Stimulated activated naive CD8-positive, alpha-beta T cell treated with anti-CD3 and anti-CD28 coated beads, Interleukin-15, Interleukin-2, amounts not matched to agents 100 ng/mL and 50 ng/mL, for 24 hours (primary cell): ENCODE results near the gene MLEC.
A peak's percentile ranks its signal among the peaks of the same experiment; 100 is the strongest.

Experiments
- H3K27ac Mint-ChIP-seq: one replicate; pipeline ENCODE4 v1.8.0; 2021; ENCODE audit warnings: mild to moderate bottlenecking, mixed read lengths
- H3K27me3 Mint-ChIP-seq: one replicate; pipeline ENCODE4 v1.8.0; 2021; ENCODE audit warnings: mixed read lengths
- H3K36me3 Mint-ChIP-seq: one replicate; pipeline ENCODE4 v1.8.0; 2021; ENCODE audit warnings: low read depth, mixed read lengths
- H3K4me1 Mint-ChIP-seq: one replicate; pipeline ENCODE4 v1.8.0; 2021; ENCODE audit warnings: low read depth, mixed read lengths
- H3K4me3 Mint-ChIP-seq: one replicate; pipeline ENCODE4 v1.8.0; 2021; ENCODE audit warnings: mild to moderate bottlenecking, mixed read lengths
- H3K9me3 Mint-ChIP-seq: one replicate; pipeline ENCODE4 v1.8.0; 2021; ENCODE audit warnings: mixed read lengths

Gene MLEC

DNA sequence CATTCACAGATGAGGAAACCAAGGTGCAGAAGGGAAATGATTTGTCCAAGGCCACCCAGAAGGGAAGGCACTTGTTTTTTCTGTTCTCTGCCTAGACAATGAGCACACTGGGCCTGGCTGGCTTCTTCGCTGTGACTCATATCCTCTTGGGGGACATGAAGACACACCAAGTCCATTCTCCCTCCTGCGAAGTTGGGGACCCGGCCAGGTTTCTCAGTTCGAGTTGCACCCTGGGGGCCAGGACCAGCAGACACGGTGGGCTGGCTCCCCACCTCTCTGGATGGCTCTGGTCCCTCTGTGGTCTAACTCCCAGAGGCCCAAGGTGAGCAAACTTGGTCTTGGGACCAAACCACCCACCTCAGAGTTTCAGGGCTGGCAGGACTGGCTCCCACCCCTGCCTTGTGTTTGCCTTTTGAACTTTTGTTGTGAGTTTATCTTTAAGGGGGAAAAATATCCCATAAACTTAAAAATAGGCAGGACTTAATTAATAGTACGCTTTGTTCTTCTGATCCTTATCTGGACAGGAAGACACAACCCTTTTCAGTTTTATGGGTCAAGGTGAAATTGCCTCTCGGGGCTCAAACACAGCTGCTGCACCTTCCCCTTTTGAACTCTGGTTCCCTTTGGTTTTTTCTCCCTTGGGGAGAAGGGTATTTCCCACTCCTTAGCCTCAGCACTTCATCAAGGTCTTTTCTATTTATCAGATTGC, 9.0 kb upstream of the MLEC start:
- H3K4me1 Mint-ChIP-seq, result peaks cover 14% of the 10 kb centered on the region
- no peak overlapping the region for H3K4me3 Mint-ChIP-seq
- H3K9me3 Mint-ChIP-seq, result no peaks in the 10 kb centered on the region
- H3K27ac Mint-ChIP-seq, result peak overlapping the region; percentile 65
- H3K36me3 Mint-ChIP-seq, result no peaks in the 10 kb centered on the region
- H3K27me3 Mint-ChIP-seq, result no peaks in the 10 kb centered on the region

DNA sequence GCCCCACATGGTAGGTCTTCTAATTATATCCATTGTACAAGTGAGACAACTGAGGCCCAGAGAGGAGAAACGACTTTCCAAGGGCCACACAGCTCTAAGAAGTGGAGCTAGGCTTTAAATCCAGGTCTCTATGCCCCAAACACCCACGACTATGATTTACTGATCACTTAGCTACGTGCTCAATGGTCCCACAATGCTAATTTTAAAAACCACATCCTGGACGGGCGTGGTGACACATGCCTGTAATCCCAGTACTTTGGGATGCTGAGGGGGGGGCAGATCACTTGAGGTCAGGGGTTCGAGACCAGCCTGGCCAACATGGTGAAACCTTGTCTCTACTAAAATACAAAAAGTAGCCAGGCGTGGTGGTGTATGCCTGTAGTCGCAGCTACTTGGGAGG, 8.4 kb upstream of the MLEC start:
- Mint-ChIP-seq H3K4me1 (peaks cover 14% of the 10 kb centered on the region), H3K36me3 (no peaks in the 10 kb centered on the region), H3K27ac (peak overlapping the region; percentile 65), H3K9me3 (no peaks in the 10 kb centered on the region), H3K4me3 (no peak overlapping the region), H3K27me3 (no peaks in the 10 kb centered on the region)

DNA sequence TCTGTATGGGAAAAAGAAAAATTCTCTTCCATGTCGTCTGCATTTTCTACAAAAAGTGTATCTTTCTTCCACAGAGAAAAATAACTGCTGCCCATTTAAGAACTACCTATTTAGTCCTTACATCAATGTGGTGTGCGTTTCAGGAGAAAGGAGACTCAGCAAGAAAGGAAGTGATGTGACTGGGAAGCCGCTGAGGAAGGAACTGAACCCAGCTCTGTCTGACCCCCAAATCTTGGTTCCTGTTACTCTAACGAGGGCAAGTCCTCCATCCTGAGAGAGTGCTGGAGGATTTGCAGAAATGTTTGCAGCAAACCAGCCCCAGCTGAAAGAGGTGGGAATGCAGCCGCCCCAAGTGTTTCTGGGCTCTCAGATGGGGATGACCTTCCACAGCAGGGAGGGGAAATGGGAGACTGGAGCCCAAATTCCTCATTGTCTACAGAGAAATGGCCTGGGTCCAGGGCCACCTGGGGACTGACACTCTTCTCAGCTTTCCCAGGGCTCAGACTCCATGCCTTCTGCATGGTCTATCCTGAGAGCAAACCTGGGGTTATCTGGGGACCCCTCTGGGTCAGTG, 6.7 kb upstream of the MLEC start:
- H3K9me3 Mint-ChIP-seq, result no peaks in the 10 kb centered on the region
- no peaks in the 10 kb centered on the region for H3K27me3 Mint-ChIP-seq
- H3K4me1 Mint-ChIP-seq, result peaks cover 25% of the 10 kb centered on the region
- H3K27ac Mint-ChIP-seq, result peak overlapping the region; percentile 18
- no peaks in the 10 kb centered on the region for H3K36me3 Mint-ChIP-seq
- no peak overlapping the region for H3K4me3 Mint-ChIP-seq

DNA sequence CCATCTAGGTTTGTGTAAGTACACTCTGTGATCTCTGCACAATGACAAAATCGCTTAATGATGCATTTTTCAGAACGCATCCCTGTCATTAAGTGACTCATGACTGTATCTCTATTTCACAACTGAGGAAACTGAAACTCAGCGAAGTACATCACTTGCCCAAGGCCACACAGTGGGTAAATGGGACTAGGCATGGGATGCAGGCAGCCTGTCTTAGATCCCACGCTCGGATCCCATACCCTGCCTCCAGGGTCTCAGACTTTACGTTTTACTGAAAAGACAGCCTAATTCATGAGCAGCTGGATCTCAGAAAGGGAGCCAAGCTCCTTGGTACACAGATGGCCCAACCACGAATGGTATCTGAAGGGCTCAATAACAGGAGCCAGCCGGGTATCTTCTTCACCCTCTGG, 2.4 kb upstream of the MLEC start:
- Mint-ChIP-seq H3K27me3 (no peaks in the 10 kb centered on the region), H3K27ac (peak overlapping the region; percentile 52), H3K9me3 (no peaks in the 10 kb centered on the region), H3K36me3 (peaks cover 4% of the 10 kb centered on the region), H3K4me1 (peaks cover 33% of the 10 kb centered on the region), H3K4me3 (no peak overlapping the region)

DNA sequence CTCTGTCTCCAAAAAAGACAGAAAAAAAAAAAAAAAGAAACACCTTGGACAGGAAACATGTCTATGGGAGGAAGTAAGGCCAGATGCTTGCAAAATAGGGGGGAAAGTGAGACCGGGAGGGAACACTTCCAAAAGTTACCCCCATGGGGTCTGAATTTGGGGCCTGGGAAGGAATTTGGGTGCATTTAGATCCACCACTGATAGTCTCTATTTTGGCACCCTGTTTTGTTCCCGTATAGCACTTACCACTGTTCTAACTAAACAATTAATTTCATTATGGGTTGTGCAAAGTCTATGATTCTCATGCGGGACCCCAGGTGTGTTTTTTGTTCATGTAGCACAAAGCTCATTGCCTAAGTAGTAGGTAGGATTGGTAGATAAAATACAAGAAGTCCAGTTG, 1.4 kb upstream of the MLEC start:
- Mint-ChIP-seq H3K27ac (peak overlapping the region; percentile 31), H3K27me3 (no peaks in the 10 kb centered on the region), H3K4me1 (peaks cover 43% of the 10 kb centered on the region), H3K9me3 (no peaks in the 10 kb centered on the region), H3K36me3 (peaks cover 4% of the 10 kb centered on the region), H3K4me3 (peak overlapping the region; percentile 84)

DNA sequence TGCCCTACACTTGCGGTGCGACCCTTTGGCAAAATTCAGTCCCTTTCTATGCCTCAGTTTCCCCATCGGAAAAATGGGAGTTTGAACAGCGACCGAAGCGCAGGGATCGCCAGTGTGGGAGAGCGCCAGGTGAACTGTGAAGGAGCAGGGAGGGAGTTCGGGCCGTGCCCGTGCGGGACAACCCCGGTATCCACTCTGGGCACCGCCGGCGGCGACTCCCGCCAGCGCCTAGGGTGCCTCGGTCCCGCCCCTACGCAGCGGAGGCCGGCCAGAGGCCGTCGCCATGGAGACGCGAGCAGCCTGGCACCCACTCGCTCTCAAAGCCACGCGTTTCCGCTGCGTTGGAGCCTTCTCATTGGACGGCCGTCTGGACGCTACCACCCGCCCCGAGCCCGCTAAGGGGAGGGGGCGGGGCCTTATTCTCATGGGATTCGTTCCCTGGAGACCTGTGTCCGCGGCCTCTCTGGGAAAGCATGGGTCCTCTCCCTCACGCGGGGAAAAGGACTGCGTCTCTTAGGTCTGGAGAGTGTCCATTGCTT, 729 bp upstream of the MLEC start:
- H3K4me1 Mint-ChIP-seq, result peaks cover 48% of the 10 kb centered on the region
- H3K4me3 Mint-ChIP-seq, result peak overlapping the region; percentile 84
- H3K27me3 Mint-ChIP-seq, result no peaks in the 10 kb centered on the region
- H3K9me3 Mint-ChIP-seq, result no peaks in the 10 kb centered on the region
- peaks cover 9% of the 10 kb centered on the region for H3K36me3 Mint-ChIP-seq
- H3K27ac Mint-ChIP-seq, result peak overlapping the region; percentile 89

DNA sequence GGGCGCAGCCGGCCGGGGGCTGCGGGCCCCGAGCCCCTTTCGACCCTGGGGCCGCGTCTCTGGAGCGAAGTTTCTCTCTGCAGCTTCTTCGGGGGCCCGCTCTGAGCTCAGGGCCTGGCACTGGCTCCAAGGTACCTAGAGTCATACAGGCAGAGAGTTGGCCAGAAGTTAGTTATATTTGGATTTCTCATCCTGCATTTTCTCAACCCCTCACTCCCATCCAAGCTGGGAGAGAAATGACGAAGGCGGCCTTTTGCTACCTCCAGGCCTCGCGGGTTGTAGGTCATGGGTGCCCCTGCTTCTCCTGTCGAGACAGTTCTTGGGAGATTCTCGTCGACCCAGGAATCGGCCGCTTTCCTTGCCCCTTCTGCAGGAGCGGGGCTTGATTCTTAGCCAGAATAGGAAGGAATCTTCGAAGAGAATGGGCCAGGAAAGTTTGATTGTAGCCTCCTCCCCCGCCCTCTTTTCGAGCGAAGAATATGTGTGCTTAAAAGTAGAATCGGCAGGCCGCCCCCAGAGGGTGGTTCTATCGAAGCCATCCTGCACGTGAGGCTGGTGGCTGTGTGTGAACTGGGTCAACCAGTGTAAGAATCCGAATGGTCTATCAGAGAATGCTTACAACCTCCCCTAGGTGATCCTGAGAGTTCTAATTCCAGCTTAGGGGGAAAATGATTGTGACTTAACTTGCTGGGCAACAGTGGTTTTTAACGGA, 785 bp downstream of the MLEC start:
- Mint-ChIP-seq H3K4me3 (peak overlapping the region; percentile 93), H3K27me3 (no peaks in the 10 kb centered on the region), H3K36me3 (peaks cover 13% of the 10 kb centered on the region), H3K27ac (peak overlapping the region; percentile 74), H3K4me1 (peaks cover 60% of the 10 kb centered on the region), H3K9me3 (no peaks in the 10 kb centered on the region)

DNA sequence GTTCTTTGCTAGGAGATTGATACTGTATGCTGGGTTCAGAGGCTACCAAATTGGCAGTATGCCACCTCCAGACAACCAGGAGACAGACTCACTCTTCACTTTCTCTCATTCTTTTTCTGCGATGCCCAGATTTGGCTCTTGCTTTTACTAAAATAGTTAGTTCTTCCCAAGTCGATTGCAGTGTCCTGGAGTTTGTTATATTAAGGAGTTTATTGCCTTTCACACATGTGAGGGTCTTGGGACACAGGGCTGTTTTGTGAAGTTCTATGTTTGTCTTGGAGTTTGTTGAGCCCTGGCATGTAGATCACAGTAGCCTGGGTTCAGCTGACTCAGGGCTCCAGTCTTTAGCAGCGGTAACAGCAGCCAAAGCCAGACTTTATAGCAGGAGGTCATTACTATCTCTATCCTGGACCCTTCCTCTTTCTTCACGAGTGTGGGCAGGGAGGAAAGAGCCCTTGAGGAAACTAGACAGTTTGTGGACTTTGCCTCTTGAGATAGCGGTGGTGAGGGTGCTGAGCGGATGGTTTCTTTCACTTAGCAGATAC, 1.6 kb downstream of the MLEC start:
- Mint-ChIP-seq H3K36me3 (peaks cover 18% of the 10 kb centered on the region), H3K4me3 (peak overlapping the region; percentile 93), H3K27me3 (no peaks in the 10 kb centered on the region), H3K27ac (no peak overlapping the region), H3K9me3 (no peaks in the 10 kb centered on the region), H3K4me1 (peaks cover 60% of the 10 kb centered on the region)

DNA sequence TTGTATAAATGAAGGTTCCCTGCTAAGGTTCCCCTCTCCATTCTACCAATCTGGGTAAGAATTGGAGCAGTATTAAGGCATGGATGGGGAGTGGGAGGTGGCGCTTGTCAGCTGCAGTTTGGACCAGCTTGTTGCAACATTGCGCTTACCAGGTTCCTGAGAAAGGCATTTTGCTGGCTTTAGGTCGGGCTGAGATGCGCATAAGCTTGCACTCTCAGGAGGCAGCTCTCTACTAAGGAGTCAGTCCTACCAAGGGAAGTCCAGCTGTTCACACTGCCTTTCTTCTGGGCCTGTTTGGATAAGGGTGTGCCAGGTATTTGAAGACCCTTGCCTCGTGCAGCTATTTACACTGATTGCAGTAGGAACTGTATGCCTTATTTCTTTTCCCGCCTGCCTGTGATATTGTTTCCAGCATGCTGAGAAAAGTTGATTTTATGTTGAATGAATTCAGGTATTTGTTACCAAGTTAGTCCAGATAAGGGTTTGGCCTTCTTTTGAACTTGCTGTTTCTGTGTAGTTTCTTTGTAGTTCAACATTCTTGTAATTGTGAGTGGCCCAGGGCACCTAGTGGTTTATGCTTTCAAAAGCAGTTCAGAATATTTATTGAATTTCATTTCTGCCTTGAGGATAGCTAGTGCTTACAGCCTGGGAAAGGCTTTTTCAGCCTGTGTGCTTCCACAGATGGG, 2.6 kb downstream of the MLEC start:
- Mint-ChIP-seq H3K4me3 (peak overlapping the region; percentile 93), H3K9me3 (no peaks in the 10 kb centered on the region), H3K4me1 (peaks cover 56% of the 10 kb centered on the region), H3K27me3 (no peaks in the 10 kb centered on the region), H3K36me3 (peaks cover 27% of the 10 kb centered on the region), H3K27ac (no peak overlapping the region)

DNA sequence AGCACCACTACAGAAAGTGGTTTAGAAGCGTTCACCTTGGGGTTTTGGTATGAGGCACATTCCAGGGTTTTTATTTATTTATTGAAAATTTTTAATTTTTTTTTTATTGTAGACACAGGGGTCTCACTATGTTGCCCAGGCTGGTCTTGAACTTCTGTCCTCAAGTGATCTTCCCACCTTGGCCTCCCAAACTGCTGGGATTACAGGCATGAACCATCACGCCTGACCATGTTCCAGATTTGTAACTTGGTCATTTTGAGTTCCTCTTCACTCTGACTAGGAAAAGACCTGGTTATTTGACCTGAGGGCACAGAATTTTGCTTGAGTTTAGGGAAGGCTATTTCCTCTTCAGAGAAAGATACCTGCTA, 3.1 kb downstream of the MLEC start:
- Mint-ChIP-seq H3K9me3 (no peaks in the 10 kb centered on the region), H3K4me3 (no peak overlapping the region), H3K27ac (no peak overlapping the region), H3K36me3 (peaks cover 32% of the 10 kb centered on the region), H3K27me3 (no peaks in the 10 kb centered on the region), H3K4me1 (peaks cover 51% of the 10 kb centered on the region)

DNA sequence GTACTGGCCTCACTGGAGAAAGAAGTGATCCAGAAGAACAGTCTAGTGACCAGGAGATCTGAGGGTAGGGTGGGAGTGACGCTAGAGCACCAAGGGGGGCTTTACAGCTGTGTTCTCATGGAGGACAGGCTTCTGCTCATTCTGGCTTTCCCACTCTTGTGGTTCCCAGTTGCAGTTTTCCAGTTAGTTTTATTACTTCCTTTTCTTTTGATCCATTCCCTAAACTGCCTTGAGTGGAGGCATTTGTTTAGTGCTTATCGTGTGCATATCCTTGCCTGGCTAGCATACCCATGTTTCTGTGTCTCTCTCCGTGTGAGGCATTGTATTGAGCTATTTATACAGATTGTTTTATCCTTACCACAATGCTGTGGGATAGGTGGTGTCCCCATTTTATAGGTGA, 4.0 kb downstream of the MLEC start:
- no peak overlapping the region for H3K27ac Mint-ChIP-seq
- no peaks in the 10 kb centered on the region for H3K27me3 Mint-ChIP-seq
- no peaks in the 10 kb centered on the region for H3K9me3 Mint-ChIP-seq
- H3K4me3 Mint-ChIP-seq, result no peak overlapping the region
- H3K36me3 Mint-ChIP-seq, result peaks cover 40% of the 10 kb centered on the region
- peaks cover 47% of the 10 kb centered on the region for H3K4me1 Mint-ChIP-seq

DNA sequence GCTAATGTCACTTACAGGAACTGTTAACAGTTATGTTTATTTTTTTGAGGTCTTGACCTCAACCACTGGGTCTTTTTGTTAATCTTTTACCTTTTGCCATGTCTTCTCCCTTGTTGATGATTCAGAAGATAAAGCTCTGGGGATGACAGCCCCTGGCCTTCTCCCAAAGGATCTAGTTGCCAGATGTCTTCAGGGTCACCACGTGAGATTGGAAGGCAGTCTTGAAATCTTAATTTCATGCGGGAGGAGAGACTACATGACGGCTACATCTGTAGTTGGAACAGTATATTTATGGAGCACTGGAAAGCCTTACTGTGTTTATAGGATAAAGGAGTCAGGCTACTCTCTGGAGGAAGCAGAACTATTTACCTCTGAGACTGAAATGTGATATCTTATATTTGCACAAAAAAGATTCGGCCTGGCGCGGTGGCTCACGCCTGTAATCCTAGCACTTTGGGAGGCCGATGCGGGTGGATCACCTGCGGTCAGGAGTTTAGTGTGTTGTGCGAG, 5.6 kb downstream of the MLEC start:
- no peaks in the 10 kb centered on the region for H3K27me3 Mint-ChIP-seq
- H3K4me1 Mint-ChIP-seq, result peaks cover 46% of the 10 kb centered on the region
- H3K27ac Mint-ChIP-seq, result peak overlapping the region; percentile 8
- H3K36me3 Mint-ChIP-seq, result peaks cover 56% of the 10 kb centered on the region
- no peaks in the 10 kb centered on the region for H3K9me3 Mint-ChIP-seq
- no peak overlapping the region for H3K4me3 Mint-ChIP-seq

DNA sequence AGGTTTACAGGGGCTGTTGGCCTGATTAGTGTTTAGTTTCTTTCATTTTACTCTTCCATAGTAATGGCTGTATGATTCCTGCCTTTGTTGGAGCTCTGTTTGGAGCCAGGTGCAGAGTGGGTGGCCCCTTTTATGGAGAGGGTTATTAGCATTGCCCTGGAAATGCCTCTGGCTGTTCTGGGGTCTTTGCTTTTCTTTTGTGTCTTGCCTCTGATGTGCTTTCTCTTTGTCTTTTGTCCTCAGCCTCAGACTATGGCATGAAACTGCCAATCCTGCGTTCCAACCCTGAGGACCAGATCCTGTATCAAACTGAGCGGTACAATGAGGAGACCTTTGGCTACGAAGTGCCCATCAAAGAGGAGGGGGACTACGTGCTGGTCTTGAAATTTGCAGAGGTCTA, 6.9 kb downstream of the MLEC start:
- Mint-ChIP-seq H3K9me3 (no peaks in the 10 kb centered on the region), H3K4me1 (peaks cover 34% of the 10 kb centered on the region), H3K27ac (no peak overlapping the region), H3K4me3 (no peak overlapping the region), H3K27me3 (no peaks in the 10 kb centered on the region), H3K36me3 (peaks cover 55% of the 10 kb centered on the region)

DNA sequence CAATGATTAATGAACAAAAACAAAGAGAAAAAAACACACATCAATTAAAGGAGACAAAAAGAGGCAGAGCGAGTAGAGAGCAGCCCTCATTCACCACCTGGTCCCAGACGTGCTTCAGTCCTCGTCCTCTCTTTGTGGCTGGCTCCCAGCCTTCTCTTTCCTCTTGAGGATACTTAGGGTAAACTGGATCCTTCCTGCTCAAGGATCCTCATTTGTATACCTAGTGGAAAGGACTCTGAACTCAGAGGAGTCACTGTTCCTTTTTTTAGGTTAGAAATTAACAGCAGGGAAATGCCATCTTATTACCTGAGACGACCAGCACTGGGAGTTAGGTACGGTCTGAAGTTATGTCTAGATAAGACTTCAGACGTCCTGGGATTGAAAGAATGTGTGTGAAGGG, 9.7 kb downstream of the MLEC start:
- Mint-ChIP-seq H3K9me3 (no peaks in the 10 kb centered on the region), H3K27me3 (no peaks in the 10 kb centered on the region), H3K27ac (no peak overlapping the region), H3K36me3 (peaks cover 70% of the 10 kb centered on the region), H3K4me1 (peaks cover 8% of the 10 kb centered on the region), H3K4me3 (no peak overlapping the region)
